IPS-20b (cell line): Measurements from ENCODE around the gene ZBTB17.
"Not testable (repeated sequence)": the region's sequence is repeated elsewhere in the genome, so short reads cannot be mapped to it uniquely, and the experiment has no call there.

Source experiments
- H3K27ac ChIP-seq: one replicate; pipeline ENCODE4 v1.5.1; 2013; ENCODE audit warnings: low read length
- H3K27me3 ChIP-seq: 2 replicates; pipeline ENCODE4 v1.6.1; 2013; ENCODE audit warnings: mild to moderate bottlenecking, low read length, inconsistent platforms; ENCODE audit not compliant: insufficient read depth
- H3K36me3 ChIP-seq: 2 replicates; pipeline ENCODE4 v1.6.1; 2013; ENCODE audit warnings: low read depth, mild to moderate bottlenecking, inconsistent platforms, low read length, moderate library complexity; ENCODE audit not compliant: insufficient read depth
- H3K4me1 ChIP-seq: 2 replicates; pipeline ENCODE4 v1.6.1; 2013; ENCODE audit warnings: mild to moderate bottlenecking, control low read depth, inconsistent platforms, low read length, moderate library complexity; ENCODE audit not compliant: insufficient read depth
- H3K4me3 ChIP-seq: 2 replicates; pipeline ENCODE4 v1.5.1; 2013; ENCODE audit warnings: mild to moderate bottlenecking, low read length, inconsistent platforms
- H3K9ac ChIP-seq: 2 replicates; pipeline ENCODE4 v1.6.1; 2013; ENCODE audit warnings: low read depth, mild to moderate bottlenecking, inconsistent platforms, low read length, moderate library complexity
- H3K9me3 ChIP-seq: 2 replicates; pipeline ENCODE4 v1.6.1; 2013; ENCODE audit warnings: mild to moderate bottlenecking, low read depth, low read length, inconsistent platforms; ENCODE audit not compliant: insufficient read depth

The ZBTB17 gene

GRCh38 chr1:16009030-16009460 lies 33.1 kb upstream of the ZBTB17 start:
- Histone ChIP-seq H3K27me3 (no peaks in the 10 kb centered on the region; the same call in 1 of the 2 replicates), H3K36me3 (no peaks in the 10 kb centered on the region), H3K4me3 (no peak overlapping the region), H3K9ac (no peak overlapping the region), H3K9me3 (no peaks in the 10 kb centered on the region), H3K27ac (no peak overlapping the region), H3K4me1 (peaks cover 9% of the 10 kb centered on the region; the same call in 1 of the 2 replicates)

- Histone ChIP-seq H3K4me3 (no peak overlapping the region), H3K9ac (no peak overlapping the region), H3K36me3 (no peaks in the 10 kb centered on the region), H3K27me3 (no peaks in the 10 kb centered on the region; the same call in 1 of the 2 replicates), H3K9me3 (no peaks in the 10 kb centered on the region), H3K4me1 (peaks cover 4% of the 10 kb centered on the region; the same call in 1 of the 2 replicates), H3K27ac (no peak overlapping the region)
These were observed 31.9 kb upstream of the ZBTB17 start for GRCh38 chr1:16007671-16008341.

GRCh38 chr1:16006552-16007485 lies 30.9 kb upstream of the ZBTB17 start:
- H3K27ac ChIP-seq = no peak overlapping the region

GRCh38 chr1:16006010-16006409 lies 30.1 kb upstream of the ZBTB17 start:
- Histone ChIP-seq H3K4me3 (no peak overlapping the region), H3K27ac (no peak overlapping the region), H3K9me3 (no peaks in the 10 kb centered on the region), H3K36me3 (no peaks in the 10 kb centered on the region), H3K27me3 (no peaks in the 10 kb centered on the region; the same call in 1 of the 2 replicates), H3K4me1 (no peaks in the 10 kb centered on the region), H3K9ac (no peak overlapping the region)

More at GRCh38 chr1:16006552-16007485, 30.9 kb upstream of the ZBTB17 start:
- Histone ChIP-seq H3K9me3 (no peaks in the 10 kb centered on the region), H3K4me3 (no peak overlapping the region), H3K36me3 (no peaks in the 10 kb centered on the region), H3K27me3 (no peaks in the 10 kb centered on the region; the same call in 1 of the 2 replicates), H3K9ac (no peak overlapping the region), H3K4me1 (no peaks in the 10 kb centered on the region)

GRCh38 chr1:16005597-16005996 lies 29.7 kb upstream of the ZBTB17 start:
- Histone ChIP-seq H3K9ac (no peak overlapping the region), H3K9me3 (no peaks in the 10 kb centered on the region), H3K4me1 (no peaks in the 10 kb centered on the region), H3K4me3 (no peak overlapping the region), H3K36me3 (no peaks in the 10 kb centered on the region), H3K27me3 (no peaks in the 10 kb centered on the region; the same call in 1 of the 2 replicates), H3K27ac (no peak overlapping the region)

- H3K36me3 ChIP-seq, H3K27ac ChIP-seq, H3K27me3 ChIP-seq, H3K9ac ChIP-seq, H3K4me1 ChIP-seq, H3K4me3 ChIP-seq, H3K9me3 ChIP-seq: not testable (repeated sequence)
These were observed 25.4 kb upstream of the ZBTB17 start for GRCh38 chr1:16001274-16001673.

- H3K9me3 ChIP-seq = no peaks in the 10 kb centered on the region
- no peaks in the 10 kb centered on the region for H3K36me3 ChIP-seq
- H3K4me1 ChIP-seq = no peaks in the 10 kb centered on the region
- no peak overlapping the region for H3K27ac ChIP-seq
- H3K27me3 ChIP-seq = no peaks in the 10 kb centered on the region; the same call in 1 of the 2 replicates
- H3K4me3 ChIP-seq = no peak overlapping the region
- no peak overlapping the region for H3K9ac ChIP-seq
These were observed 23.0 kb upstream of the ZBTB17 start for GRCh38 chr1:15998929-15999328.

GRCh38 chr1:15997637-15998280 lies 21.9 kb upstream of the ZBTB17 start:
- Histone ChIP-seq H3K9me3 (no peaks in the 10 kb centered on the region), H3K27ac (no peak overlapping the region), H3K4me3 (no peak overlapping the region), H3K9ac (no peak overlapping the region), H3K36me3 (no peaks in the 10 kb centered on the region), H3K27me3 (no peaks in the 10 kb centered on the region; the same call in 1 of the 2 replicates), H3K4me1 (no peaks in the 10 kb centered on the region)

- Histone ChIP-seq H3K4me1 (no peaks in the 10 kb centered on the region), H3K4me3 (no peak overlapping the region), H3K36me3 (no peaks in the 10 kb centered on the region), H3K27ac (no peak overlapping the region), H3K9me3 (no peaks in the 10 kb centered on the region), H3K27me3 (no peaks in the 10 kb centered on the region; the same call in 1 of the 2 replicates), H3K9ac (no peak overlapping the region)
These were observed 21.2 kb upstream of the ZBTB17 start for GRCh38 chr1:15997076-15997585.

GRCh38 chr1:15994590-15995351 lies 18.9 kb upstream of the ZBTB17 start:
- no peaks in the 10 kb centered on the region for H3K4me1 ChIP-seq
- H3K9ac ChIP-seq = no peak overlapping the region

GRCh38 chr1:15994081-15994480 lies 18.2 kb upstream of the ZBTB17 start:
- Histone ChIP-seq H3K9me3 (no peaks in the 10 kb centered on the region), H3K36me3 (no peaks in the 10 kb centered on the region), H3K27me3 (no peaks in the 10 kb centered on the region), H3K9ac (no peak overlapping the region), H3K4me1 (no peaks in the 10 kb centered on the region), H3K4me3 (no peak overlapping the region), H3K27ac (no peak overlapping the region)

More at GRCh38 chr1:15994590-15995351, 18.9 kb upstream of the ZBTB17 start:
- H3K27ac ChIP-seq = no peak overlapping the region
- no peaks in the 10 kb centered on the region for H3K27me3 ChIP-seq
- no peaks in the 10 kb centered on the region for H3K9me3 ChIP-seq
- H3K4me3 ChIP-seq = no peak overlapping the region
- no peaks in the 10 kb centered on the region for H3K36me3 ChIP-seq
